GM23338 (cell line): ENCODE results near the gene LRTM2. TPM values are rescaled to one million over a fixed set of nuclear protein-coding genes. Genes with fewer than 3 reads are reported as not detected.

Experiments used
- ATAC-seq: fragments of 200-7000 bp; cut with Tn5 transposase; 3 replicates; pipeline ENCODE4 v1.9.1; 2020
- DNase-seq: peaks from one replicate; pipeline ENCODE4 v3.0.0-alpha.2; 2015; ENCODE audit warnings: low spot score
- H2AFZ ChIP-seq: fragments of 200-600 bp; sonication (generic); 2 replicates; pipeline ENCODE4 v1.8.0; 2016; ENCODE audit warnings: antibody characterized with exemption, mild to moderate bottlenecking, moderate library complexity
- H3F3A ChIP-seq: fragments of 200-600 bp; sonication (generic); replicated peaks from 2 replicates; pipeline ENCODE4 v1.8.0; 2017; ENCODE audit warnings: antibody characterized with exemption, mixed run types, low read depth
- H3K27ac ChIP-seq: fragments of 200-600 bp; sonication (generic); 2 replicates; pipeline ENCODE4 v1.6.1; 2016; ENCODE audit warnings: low read depth
- H3K27me3 ChIP-seq: fragments of 200-600 bp; sonication (generic); 2 replicates; pipeline ENCODE4 v1.8.0; 2016; ENCODE audit warnings: mild to moderate bottlenecking, mixed run types, moderate library complexity; ENCODE audit not compliant: insufficient read depth
- H3K36me3 ChIP-seq: fragments of 200-600 bp; sonication (generic); 2 replicates; pipeline ENCODE4 v1.8.0; 2016; ENCODE audit warnings: mild to moderate bottlenecking; ENCODE audit not compliant: insufficient read depth
- H3K4me1 ChIP-seq: fragments of 200-600 bp; sonication (generic); 2 replicates; pipeline ENCODE4 v1.8.0; 2016; ENCODE audit warnings: mild to moderate bottlenecking, moderate library complexity; ENCODE audit not compliant: insufficient read depth
- H3K4me2 ChIP-seq: fragments of 200-600 bp; sonication (generic); 2 replicates; pipeline ENCODE4 v1.7.1; 2017; ENCODE audit warnings: mixed run types
- H3K4me3 ChIP-seq: fragments of 200-600 bp; sonication (generic); 2 replicates; pipeline ENCODE4 v1.6.1; 2016; ENCODE audit warnings: mixed run types
- H3K79me2 ChIP-seq: fragments of 200-600 bp; sonication (generic); replicated peaks from 2 replicates; pipeline ENCODE4 v1.8.0; 2017; ENCODE audit warnings: mild to moderate bottlenecking; ENCODE audit not compliant: insufficient read depth
- H3K9me2 ChIP-seq: fragments of 200-600 bp; sonication (generic); 2 replicates; pipeline ENCODE4 v1.8.0; 2017; ENCODE audit not compliant: insufficient read depth
- H4K20me1 ChIP-seq: fragments of 200-600 bp; sonication (generic); replicated peaks from 2 replicates; pipeline ENCODE4 v1.8.0; 2017; ENCODE audit warnings: mild to moderate bottlenecking; ENCODE audit not compliant: insufficient read depth
- H3K27ac Mint-ChIP-seq: 2 replicates; pipeline ENCODE4 v1.8.0; 2020; ENCODE audit warnings: inconsistent platforms, mild to moderate bottlenecking, moderate library complexity, mixed read lengths
- H3K27me3 Mint-ChIP-seq: 3 replicates; pipeline ENCODE4 v1.8.0; 2022; ENCODE audit warnings: low read depth, mild to moderate bottlenecking, moderate library complexity, mixed read lengths, inconsistent platforms; ENCODE audit not compliant: insufficient read depth, poor library complexity
- H3K36me3 Mint-ChIP-seq: 3 replicates; pipeline ENCODE4 v1.8.0; 2021; ENCODE audit warnings: low read depth, mild to moderate bottlenecking, inconsistent platforms, moderate library complexity, mixed read lengths
- H3K4me1 Mint-ChIP-seq: 3 replicates; pipeline ENCODE4 v1.8.0; 2020; ENCODE audit warnings: mild to moderate bottlenecking, inconsistent platforms, mixed read lengths
- H3K4me3 Mint-ChIP-seq: 3 replicates; pipeline ENCODE4 v1.8.0; 2021; ENCODE audit warnings: moderate library complexity, mild to moderate bottlenecking, inconsistent platforms, mixed read lengths
- H3K9me3 Mint-ChIP-seq: 3 replicates; pipeline ENCODE4 v1.8.0; 2020; ENCODE audit warnings: moderate library complexity, mild to moderate bottlenecking, inconsistent platforms, mixed read lengths
- CTCF ChIP-seq, 2 experiments: fragments of 200-600 bp in 1 of 2; sonication (generic) in 1 of 2; conservative IDR thresholded peaks; 2 replicates each; pipeline versions ENCODE4 v1.5.1 to v1.6.1; 2016 to 2017; ENCODE audit warnings: antibody characterized with exemption in 2 of 2, low read depth in 2 of 2, mild to moderate bottlenecking in 2 of 2, moderate library complexity in 1 of 2
- ETS1 ChIP-seq: IDR thresholded peaks from 2 replicates; pipeline ENCODE4 v1.6.1; 2016; ENCODE audit warnings: antibody characterized with exemption
- JUNB ChIP-seq: IDR thresholded peaks from one replicate; pipeline ENCODE4 v1.6.1; 2016; ENCODE audit warnings: antibody characterized with exemption; ENCODE audit not compliant: unreplicated experiment
- NANOG ChIP-seq: IDR thresholded peaks from 2 replicates; pipeline ENCODE4 v1.6.1; 2016; ENCODE audit warnings: antibody characterized with exemption, borderline replicate concordance
- POLR2AphosphoS5 ChIP-seq: IDR thresholded peaks from 2 replicates; pipeline ENCODE4 v1.6.1; 2016; ENCODE audit warnings: antibody characterized with exemption, low read depth
- REST ChIP-seq: IDR thresholded peaks from one replicate; pipeline ENCODE4 v1.6.1; 2018; ENCODE audit warnings: antibody characterized with exemption; ENCODE audit not compliant: unreplicated experiment
- STAT1 ChIP-seq: IDR thresholded peaks from one replicate; pipeline ENCODE4 v1.6.1; 2016; ENCODE audit warnings: antibody characterized with exemption; ENCODE audit not compliant: unreplicated experiment
- ZNF462 ChIP-seq: fragments of 250-450 bp; sonication (Bioruptor Pico); IDR thresholded peaks from 2 replicates; pipeline ENCODE4 v1.5.0; 2020; ENCODE audit warnings: mild to moderate bottlenecking, moderate library complexity
- polyA plus RNA-seq: library from polyadenylated mRNA; unstranded; fragments of >200 nt; fragmentation: Nextera tagmentation; extraction: Ambion mirVana; gene quantifications from 2 replicates; pipeline ENCODE4 v1.2.1, GENCODE V29; 2016
- total RNA-seq: library from RNA; depleted of rRNA; stranded (reverse); fragments of >200 nt; shearing (Covaris generic); gene quantifications from 2 replicates; pipeline ENCODE4 v1.2.3, GENCODE V29; 2014

Gene LRTM2
- total and polyA plus RNA-seq, 2 experiments from 2014 or later, result 0.08 TPM; not detected in 1

GRCh38 chr12:1877169-1877878, 57.0 kb downstream of the LRTM2 start (continued):
- no peak for TF ChIP-seq REST
- TF ChIP-seq JUNB, result no peak
- TF ChIP-seq NANOG, result no peak

- H3F3A ChIP-seq, result no peaks in the 10 kb centered on the region
- no peak overlapping the region for H2AFZ ChIP-seq
- H3K9me3 Mint-ChIP-seq, result no peaks in the 10 kb centered on the region
- no peak overlapping the region for H3K27ac Mint-ChIP-seq
- no peak overlapping the region for H3K4me3 Mint-ChIP-seq
- no peaks in the 10 kb centered on the region for H3K36me3 ChIP-seq
- H3K27me3 ChIP-seq, result no peaks in the 10 kb centered on the region
- no peak overlapping the region for H3K4me2 ChIP-seq
- no peak for DNase-seq
- H3K9me2 ChIP-seq, result no peaks in the 10 kb centered on the region
- peaks cover 13% of the 10 kb centered on the region for H3K27me3 Mint-ChIP-seq
- no peaks in the 10 kb centered on the region for H3K79me2 ChIP-seq
- H3K4me1 Mint-ChIP-seq, result no peaks in the 10 kb centered on the region
- H3K4me1 ChIP-seq, result no peaks in the 10 kb centered on the region
- H3K36me3 Mint-ChIP-seq, result no peaks in the 10 kb centered on the region
- no peak overlapping the region for H3K4me3 ChIP-seq
- H3K27ac ChIP-seq, result no peak overlapping the region
- H4K20me1 ChIP-seq, result no peaks in the 10 kb centered on the region
- ATAC-seq, result no peak
- no peak for TF ChIP-seq STAT1
- no peak for TF ChIP-seq JUNB
- TF ChIP-seq NANOG, result no peak
- no peak for TF ChIP-seq POLR2AphosphoS5
- TF ChIP-seq ZNF462, result no peak
- TF ChIP-seq CTCF (conservative IDR thresholded peaks at IDR 0.05; ENCODE audit: low read depth in 2 of 2), result no peak
- no peak for TF ChIP-seq ETS1
Observed at GRCh38 chr12:1878214-1878613, 57.8 kb downstream of the LRTM2 start.
